Panc1 (cell line): ENCODE results near the gene PLCB1. TPM values are rescaled to one million over a fixed set of nuclear protein-coding genes. Genes with fewer than 3 reads are reported as not detected.

ENCODE experiments used
- ATAC-seq: fragments of 200-7000 bp; cut with Tn5 transposase; 2 replicates; pipeline ENCODE4 v1.9.1; 2020; ENCODE audit warnings: mild to moderate bottlenecking, moderate library complexity
- BruUV-seq: library from RNA; stranded (reverse); fragments of 400-500 nt; replicated peaks from 2 replicates; lab custom pipeline; 2021; lab: Mats Ljungman, UMichigan
- CTCF ChIA-PET: fragments of 300-600 bp; sonication (Branson Sonifier 250); formaldehyde crosslinking; loops from one replicate; lab custom pipeline; 2022; ENCODE audit warnings: antibody characterized with exemption; lab: Charles Lee
- POLR2A ChIA-PET: fragments of 300-600 bp; sonication (Branson Sonifier 250); formaldehyde crosslinking; loops from one replicate; lab custom pipeline; 2022; ENCODE audit warnings: antibody characterized with exemption; lab: Charles Lee
- DNase-seq: peaks from one replicate; pipeline ENCODE4 v3.0.0-alpha.2; 2010; ENCODE audit warnings: low read depth, low spot score
- H3K27ac ChIP-seq: 2 replicates; pipeline ENCODE4 v1.5.1; 2011; ENCODE audit warnings: mild to moderate bottlenecking, low read length, inconsistent platforms
- H3K27me3 ChIP-seq: fragments of 200-500 bp; sonication (Bioruptor generic); 2 replicates; pipeline ENCODE4 v1.6.0; 2014; ENCODE audit warnings: low read length, inconsistent platforms; ENCODE audit not compliant: control insufficient read depth, insufficient read depth
- H3K36me3 ChIP-seq: fragments of 200-500 bp; sonication (Bioruptor generic); 2 replicates; pipeline ENCODE4 v1.5.1; 2014; ENCODE audit warnings: inconsistent platforms, mild to moderate bottlenecking, low read length, moderate library complexity; ENCODE audit not compliant: control insufficient read depth, insufficient read depth
- H3K4me1 ChIP-seq: 2 replicates; pipeline ENCODE4 v1.5.1; 2011; ENCODE audit warnings: inconsistent platforms, mild to moderate bottlenecking, low read length, moderate library complexity; ENCODE audit not compliant: control insufficient read depth, insufficient read depth
- H3K4me3 ChIP-seq, 2 experiments: 2 replicates each; pipeline ENCODE4 v1.5.1; 2011 to 2012; ENCODE audit warnings: low read depth in 2 of 2, low read length in 2 of 2, mild to moderate bottlenecking in 2 of 2, inconsistent platforms in 1 of 2, moderate library complexity in 1 of 2
- H3K9me3 ChIP-seq: fragments of 200-500 bp; sonication (Bioruptor generic); 2 replicates; pipeline ENCODE4 v1.5.1; 2014; ENCODE audit warnings: low read depth, mild to moderate bottlenecking, inconsistent platforms, low read length, moderate library complexity; ENCODE audit not compliant: control insufficient read depth, insufficient read depth
- CTCF ChIP-seq: fragments of 450-650 bp; IDR thresholded peaks from 2 replicates; pipeline ENCODE4 v1.5.1; 2017; ENCODE audit warnings: mild to moderate bottlenecking
- POLR2AphosphoS5 ChIP-seq: IDR thresholded peaks from 2 replicates; pipeline ENCODE4 v1.6.1; 2012; ENCODE audit warnings: mild to moderate bottlenecking, low read depth, low read length, moderate library complexity
- SIN3A ChIP-seq: IDR thresholded peaks from 2 replicates; pipeline ENCODE4 v1.6.1; 2012; ENCODE audit warnings: low read depth, mild to moderate bottlenecking, low read length, moderate library complexity, borderline replicate concordance; ENCODE audit not compliant: insufficient read depth
- TCF7L2 ChIP-seq: IDR thresholded peaks from 2 replicates; pipeline ENCODE4 v1.6.1; 2011; ENCODE audit warnings: mild to moderate bottlenecking, low read depth, low read length, inconsistent platforms
- in situ Hi-C: cut with HindIII; loops from 2 replicates; pipeline ENCODE4 v1.10.0; 2016; ENCODE audit warnings: low sequenced_read_pairs, low pct_unique_long_range_greater_than_20kb
- intact Hi-C: fragments of 100-400 bp; cut with micrococcal nuclease; formaldehyde crosslinking; loops from one replicate; pipeline ENCODE4 v1.10.0; 2022; ENCODE audit not compliant: unreplicated experiment
- total RNA-seq: library from RNA; stranded (reverse); gene quantifications from one replicate; pipeline ENCODE4 v1.2.1, GENCODE V29; 2021; ENCODE audit not compliant: unreplicated experiment
- TF ChIP-seq, protein P1 (sequence below), 2 experiments: IDR thresholded peaks; 2 replicates each; pipeline ENCODE4 v1.6.1; 2011 to 2012; ENCODE audit warnings: low read depth in 2 of 2, control low read depth in 1 of 2, low read length in 1 of 2, mild to moderate bottlenecking in 1 of 2, moderate library complexity in 1 of 2; ENCODE audit not compliant: insufficient read depth in 1 of 2

Gene PLCB1
- total RNA-seq, 1 experiment from 2014 or later, result 0.59 TPM

- DNase-seq, result peak; percentile 51
- no peaks in the 10 kb centered on the region for H3K27me3 ChIP-seq
- ChIA-PET POLR2A (no interaction called here), CTCF (interaction anchor here (0.6 to 3.3 kb wide), 3 partner anchors 679 to 827 kb away, joined by 3 to 34 read pairs (median 16); no protein-coding TSS in a partner anchor)
- BruUV-seq, result no TSS peak
- intact Hi-C loops, result loop anchor here (2.0 to 5.0 kb wide), 3 partner anchors 330 to 786 kb away; no protein-coding TSS in a partner anchor
- no peak overlapping the region for H3K27ac ChIP-seq
- TF ChIP-seq POLR2AphosphoS5 (no peak), TCF7L2 (no peak), CTCF (peak; percentile 84), SIN3A (no peak)
- TF ChIP-seq, protein P1, sequence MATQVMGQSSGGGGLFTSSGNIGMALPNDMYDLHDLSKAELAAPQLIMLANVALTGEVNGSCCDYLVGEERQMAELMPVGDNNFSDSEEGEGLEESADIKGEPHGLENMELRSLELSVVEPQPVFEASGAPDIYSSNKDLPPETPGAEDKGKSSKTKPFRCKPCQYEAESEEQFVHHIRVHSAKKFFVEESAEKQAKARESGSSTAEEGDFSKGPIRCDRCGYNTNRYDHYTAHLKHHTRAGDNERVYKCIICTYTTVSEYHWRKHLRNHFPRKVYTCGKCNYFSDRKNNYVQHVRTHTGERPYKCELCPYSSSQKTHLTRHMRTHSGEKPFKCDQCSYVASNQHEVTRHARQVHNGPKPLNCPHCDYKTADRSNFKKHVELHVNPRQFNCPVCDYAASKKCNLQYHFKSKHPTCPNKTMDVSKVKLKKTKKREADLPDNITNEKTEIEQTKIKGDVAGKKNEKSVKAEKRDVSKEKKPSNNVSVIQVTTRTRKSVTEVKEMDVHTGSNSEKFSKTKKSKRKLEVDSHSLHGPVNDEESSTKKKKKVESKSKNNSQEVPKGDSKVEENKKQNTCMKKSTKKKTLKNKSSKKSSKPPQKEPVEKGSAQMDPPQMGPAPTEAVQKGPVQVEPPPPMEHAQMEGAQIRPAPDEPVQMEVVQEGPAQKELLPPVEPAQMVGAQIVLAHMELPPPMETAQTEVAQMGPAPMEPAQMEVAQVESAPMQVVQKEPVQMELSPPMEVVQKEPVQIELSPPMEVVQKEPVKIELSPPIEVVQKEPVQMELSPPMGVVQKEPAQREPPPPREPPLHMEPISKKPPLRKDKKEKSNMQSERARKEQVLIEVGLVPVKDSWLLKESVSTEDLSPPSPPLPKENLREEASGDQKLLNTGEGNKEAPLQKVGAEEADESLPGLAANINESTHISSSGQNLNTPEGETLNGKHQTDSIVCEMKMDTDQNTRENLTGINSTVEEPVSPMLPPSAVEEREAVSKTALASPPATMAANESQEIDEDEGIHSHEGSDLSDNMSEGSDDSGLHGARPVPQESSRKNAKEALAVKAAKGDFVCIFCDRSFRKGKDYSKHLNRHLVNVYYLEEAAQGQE (IDR thresholded peaks at IDR 0.05; ENCODE audit: insufficient read depth in 1 of 2, low read depth in 2 of 2, low read length in 1 of 2), result no peak
- no peaks in the 10 kb centered on the region; the same call in 1 of the 2 replicates for H3K36me3 ChIP-seq
- H3K4me3 ChIP-seq, result no peak overlapping the region
- H3K4me1 ChIP-seq, result no peaks in the 10 kb centered on the region
- in situ Hi-C loops, result no loop called here
- no peaks in the 10 kb centered on the region for H3K9me3 ChIP-seq
- peak; percentile 87 for ATAC-seq
Measured at GRCh38 chr20:8722277-8722928, 590.3 kb downstream of the PLCB1 start.

- ChIA-PET POLR2A (no interaction called here), CTCF (interaction anchor here (2.9 to 3.3 kb wide), 2 partner anchors 680 to 787 kb away, joined by 16 to 34 read pairs; no protein-coding TSS in a partner anchor)
- Histone ChIP-seq H3K27ac (no peak overlapping the region), H3K27me3 (no peaks in the 10 kb centered on the region), H3K36me3 (no peaks in the 10 kb centered on the region; the same call in 1 of the 2 replicates), H3K9me3 (no peaks in the 10 kb centered on the region), H3K4me1 (no peaks in the 10 kb centered on the region), H3K4me3 (no peak overlapping the region)
- ATAC-seq (no peak), DNase-seq (no peak)
- no TSS peak for BruUV-seq
- intact Hi-C loops, result loop anchor here (2.0 to 5.0 kb wide), 3 partner anchors 331 to 786 kb away; no protein-coding TSS in a partner anchor
- TF ChIP-seq, protein P1 (IDR thresholded peaks at IDR 0.05; ENCODE audit: insufficient read depth in 1 of 2, low read depth in 2 of 2, low read length in 1 of 2), result no peak
- TF ChIP-seq SIN3A, result no peak
- TF ChIP-seq TCF7L2, result no peak
- no peak for TF ChIP-seq POLR2AphosphoS5
- TF ChIP-seq CTCF, result no peak
- in situ Hi-C loops, result no loop called here
Measured at GRCh38 chr20:8723296-8723695, 591.2 kb downstream of the PLCB1 start.
